Measurements from ENCODE around the gene LRCOL1.

DNA sequence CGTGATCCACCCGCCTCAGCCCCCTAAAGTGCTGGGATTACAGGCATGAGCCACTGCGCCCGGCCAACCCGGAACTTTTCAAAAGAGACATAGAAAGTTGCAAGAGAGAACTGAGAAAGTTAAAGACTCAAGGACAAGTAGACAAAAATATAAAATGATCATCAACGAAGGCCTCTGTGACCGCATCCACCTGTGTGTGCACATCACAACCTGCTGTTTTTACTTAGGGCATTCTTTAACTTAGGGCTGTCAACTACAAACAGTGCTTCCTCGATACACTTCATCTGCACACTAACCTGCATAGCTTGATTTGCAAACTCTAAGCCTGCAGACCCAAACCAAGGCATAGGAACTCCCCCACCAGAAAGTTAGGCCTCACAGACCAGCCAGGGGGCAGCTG is 23.0 kb upstream of the LRCOL1 start:
- TF ChIP-seq, protein P1, sequence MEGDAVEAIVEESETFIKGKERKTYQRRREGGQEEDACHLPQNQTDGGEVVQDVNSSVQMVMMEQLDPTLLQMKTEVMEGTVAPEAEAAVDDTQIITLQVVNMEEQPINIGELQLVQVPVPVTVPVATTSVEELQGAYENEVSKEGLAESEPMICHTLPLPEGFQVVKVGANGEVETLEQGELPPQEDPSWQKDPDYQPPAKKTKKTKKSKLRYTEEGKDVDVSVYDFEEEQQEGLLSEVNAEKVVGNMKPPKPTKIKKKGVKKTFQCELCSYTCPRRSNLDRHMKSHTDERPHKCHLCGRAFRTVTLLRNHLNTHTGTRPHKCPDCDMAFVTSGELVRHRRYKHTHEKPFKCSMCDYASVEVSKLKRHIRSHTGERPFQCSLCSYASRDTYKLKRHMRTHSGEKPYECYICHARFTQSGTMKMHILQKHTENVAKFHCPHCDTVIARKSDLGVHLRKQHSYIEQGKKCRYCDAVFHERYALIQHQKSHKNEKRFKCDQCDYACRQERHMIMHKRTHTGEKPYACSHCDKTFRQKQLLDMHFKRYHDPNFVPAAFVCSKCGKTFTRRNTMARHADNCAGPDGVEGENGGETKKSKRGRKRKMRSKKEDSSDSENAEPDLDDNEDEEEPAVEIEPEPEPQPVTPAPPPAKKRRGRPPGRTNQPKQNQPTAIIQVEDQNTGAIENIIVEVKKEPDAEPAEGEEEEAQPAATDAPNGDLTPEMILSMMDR (IDR thresholded peaks at IDR 0.05): no peak
- no peak for TF ChIP-seq POLR2A (IDR thresholded peaks at IDR 0.05)

All from adrenal gland (tissue), 5 donors.